H1 (cell line): ENCODE results near the gene XRCC6. TPM values are rescaled to one million over a fixed set of nuclear protein-coding genes. Genes with fewer than 3 reads are reported as not detected.
A peak's percentile ranks its signal among the peaks of the same experiment; 100 is the strongest.

Experiments used
- CTCF ChIA-PET: fragments of 300-600 bp; sonication (Branson Sonifier 250); formaldehyde crosslinking; loops from one replicate; lab custom pipeline; 2021; ENCODE audit not compliant: partially characterized antibody; lab: Charles Lee
- POLR2A ChIA-PET: fragments of 300-600 bp; sonication (Branson Sonifier 250); formaldehyde crosslinking; loops from one replicate; lab custom pipeline; 2021; ENCODE audit warnings: inconsistent platforms; ENCODE audit not compliant: partially characterized antibody; lab: Charles Lee
- DNase-seq, 2 experiments: peaks; one replicate each; pipeline versions ENCODE4 v3.0.0 to v3.0.0-alpha.2; 2010 to 2022; ENCODE audit warnings: low spot score in 2 of 2, low read depth in 1 of 2, mixed read lengths in 1 of 2
- FAIRE-seq: peaks from 2 replicates; lab custom pipeline; 2011; peaks lifted over from hg19 to GRCh38; lab: Jason Lieb, UNC
- H2AFZ ChIP-seq: 2 replicates; pipeline ENCODE4 v1.8.1; 2012; ENCODE audit warnings: low read length, inconsistent platforms
- H2AK5ac ChIP-seq: 2 replicates; pipeline ENCODE4 v1.6.1; 2013; ENCODE audit warnings: low read depth, low read length
- H2BK120ac ChIP-seq: replicated peaks from 2 replicates; pipeline ENCODE3; 2013; ENCODE audit warnings: low read depth, low read length, inconsistent platforms
- H2BK12ac ChIP-seq: 2 replicates; pipeline ENCODE4 v1.6.1; 2013; ENCODE audit warnings: low read depth, low read length
- H2BK15ac ChIP-seq: 2 replicates; pipeline ENCODE4 v1.6.1; 2013; ENCODE audit warnings: low read length
- H2BK20ac ChIP-seq: 2 replicates; pipeline ENCODE4 v1.6.1; 2013; ENCODE audit warnings: low read length
- H2BK5ac ChIP-seq: 2 replicates; pipeline ENCODE4 v1.6.1; 2013; ENCODE audit warnings: low read depth, low read length
- H3K14ac ChIP-seq: 2 replicates; pipeline ENCODE4 v1.6.1; 2013; ENCODE audit warnings: inconsistent platforms; ENCODE audit not compliant: insufficient read length
- H3K18ac ChIP-seq: 2 replicates; pipeline ENCODE4 v1.6.1; 2013; ENCODE audit warnings: low read length; ENCODE audit errors: extremely low read depth
- H3K23ac ChIP-seq: 2 replicates; pipeline ENCODE4 v1.6.1; 2013; ENCODE audit warnings: inconsistent platforms; ENCODE audit not compliant: insufficient read length
- H3K23me2 ChIP-seq: 2 replicates; pipeline ENCODE4 v1.6.1; 2013; ENCODE audit warnings: low read depth, low read length
- H3K27ac ChIP-seq: 2 replicates; pipeline ENCODE4 v1.6.1; 2011; ENCODE audit warnings: low read depth, low read length, inconsistent platforms
- H3K27me3 ChIP-seq, 4 experiments: replicated peaks in 1 of 4; 1 replicate in 1 of 4; 2 replicates in 3 of 4; pipeline versions ENCODE4 v1.6.1 to v1.8.1; 2011 to 2013; ENCODE audit warnings: low read length in 3 of 4, mild to moderate bottlenecking in 3 of 4, inconsistent platforms in 2 of 4, mixed read lengths in 2 of 4, moderate library complexity in 1 of 4; ENCODE audit not compliant: control insufficient read depth in 3 of 4, insufficient read depth in 3 of 4; ENCODE audit errors: extremely low read depth in 1 of 4
- H3K36me3 ChIP-seq, 4 experiments: 2 replicates each; pipeline versions ENCODE4 v1.6.1 to v1.8.1; 2011 to 2013; ENCODE audit warnings: mild to moderate bottlenecking in 4 of 4, low read length in 3 of 4, moderate library complexity in 2 of 4, control low read depth in 1 of 4, inconsistent platforms in 1 of 4; ENCODE audit not compliant: insufficient read depth in 4 of 4, control insufficient read depth in 2 of 4
- H3K4ac ChIP-seq: replicated peaks from 2 replicates; pipeline ENCODE3; 2013; ENCODE audit warnings: low read length, low read depth, mixed read lengths, inconsistent platforms; ENCODE audit not compliant: insufficient read length
- H3K4me1 ChIP-seq, 4 experiments: replicated peaks in 1 of 4; 1 replicate in 1 of 4; 2 replicates in 3 of 4; pipeline versions ENCODE4 v1.6.1 to v1.8.1; 2011 to 2013; ENCODE audit warnings: low read length in 3 of 4, inconsistent platforms in 2 of 4, mixed read lengths in 1 of 4; ENCODE audit not compliant: insufficient read depth in 4 of 4, control insufficient read depth in 3 of 4
- H3K4me2 ChIP-seq, 2 experiments: 2 replicates each; pipeline versions ENCODE4 v1.6.1 to v1.8.1; 2011 to 2013; ENCODE audit warnings: low read depth in 2 of 2, low read length in 2 of 2, control low read depth in 1 of 2, inconsistent platforms in 1 of 2, mild to moderate bottlenecking in 1 of 2; ENCODE audit not compliant: insufficient read depth in 1 of 2
- H3K4me3 ChIP-seq, 4 experiments: fragments of 200-600, 300-600 bp in 1 of 4; sonication (generic), shearing (Covaris generic), sonication (Bioruptor Twin) in 1 of 4; 2 replicates each; pipeline versions ENCODE4 v1.5.1 to v1.8.1; 2011 to 2016; ENCODE audit warnings: low read length in 4 of 4, low read depth in 3 of 4, control low read depth in 2 of 4, inconsistent platforms in 2 of 4, mild to moderate bottlenecking in 2 of 4, mixed read lengths in 1 of 4, moderate library complexity in 1 of 4; ENCODE audit not compliant: insufficient read depth in 2 of 4; ENCODE audit errors: extremely low read depth in 1 of 4
- H3K56ac ChIP-seq: replicated peaks from 2 replicates; pipeline ENCODE3; 2013; ENCODE audit warnings: low read depth, mild to moderate bottlenecking, mixed read lengths, low read length, inconsistent platforms; ENCODE audit not compliant: insufficient read length
- H3K79me1 ChIP-seq: 2 replicates; pipeline ENCODE4 v1.6.1; 2013; ENCODE audit warnings: low read depth, low read length, control low read depth
- H3K79me2 ChIP-seq, 2 experiments: 2 replicates each; pipeline versions ENCODE4 v1.6.1 to v1.8.1; 2012 to 2013; ENCODE audit warnings: low read length in 2 of 2, mild to moderate bottlenecking in 2 of 2, inconsistent platforms in 1 of 2; ENCODE audit not compliant: insufficient read depth in 2 of 2, control insufficient read depth in 1 of 2
- H3K9ac ChIP-seq, 4 experiments: replicated peaks in 1 of 4; 1 replicate in 1 of 4; 2 replicates in 3 of 4; pipeline versions ENCODE4 v1.6.1 to v1.8.1; 2011 to 2013; ENCODE audit warnings: low read depth in 3 of 4, low read length in 3 of 4, control low read depth in 2 of 4, mild to moderate bottlenecking in 2 of 4, moderate library complexity in 2 of 4, inconsistent platforms in 1 of 4; ENCODE audit errors: extremely low read depth in 1 of 4
- H3K9me3 ChIP-seq, 2 experiments: 2 replicates each; pipeline versions ENCODE4 v1.6.1 to v1.8.1; 2012 to 2013; ENCODE audit warnings: mild to moderate bottlenecking in 2 of 2, moderate library complexity in 2 of 2, control low read depth in 1 of 2, inconsistent platforms in 1 of 2, low read depth in 1 of 2, low read length in 1 of 2, mixed read lengths in 1 of 2; ENCODE audit not compliant: insufficient read depth in 2 of 2
- H4K20me1 ChIP-seq, 2 experiments: replicated peaks in 1 of 2; 2 replicates each; pipeline versions ENCODE3 to v1.8.1; 2011 to 2013; ENCODE audit warnings: inconsistent platforms in 2 of 2, low read length in 2 of 2, mild to moderate bottlenecking in 1 of 2; ENCODE audit not compliant: insufficient read depth in 2 of 2, control insufficient read depth in 1 of 2
- H4K5ac ChIP-seq: 2 replicates; pipeline ENCODE4 v1.6.1; 2013; ENCODE audit warnings: low read length, low read depth, mixed read lengths, inconsistent platforms; ENCODE audit not compliant: insufficient read length
- H4K8ac ChIP-seq: 2 replicates; pipeline ENCODE4 v1.8.0; 2013; ENCODE audit warnings: mild to moderate bottlenecking, moderate library complexity, low read length, inconsistent platforms; ENCODE audit not compliant: insufficient read depth; ENCODE audit errors: extremely low read depth
- H4K91ac ChIP-seq: replicated peaks from 2 replicates; pipeline ENCODE3; 2013; ENCODE audit warnings: low read length, mixed read lengths, inconsistent platforms; ENCODE audit not compliant: insufficient read length
- BRCA1 ChIP-seq: IDR thresholded peaks from 2 replicates; pipeline ENCODE4 v1.6.1; 2012; ENCODE audit warnings: low read depth, low read length, improper control_type of control experiment
- CREB1 ChIP-seq: IDR thresholded peaks from 2 replicates; pipeline ENCODE4 v1.6.1; 2012; ENCODE audit warnings: inconsistent platforms
- NRF1 ChIP-seq: IDR thresholded peaks from 2 replicates; pipeline ENCODE4 v1.6.1; 2011; ENCODE audit warnings: mild to moderate bottlenecking, low read depth, low read length, improper control_type of control experiment
- PHF8 ChIP-seq: fragments of 200-600 bp; sonication (generic); conservative IDR thresholded peaks from 2 replicates; pipeline ENCODE4 v1.7.1; 2012; ENCODE audit warnings: low read depth, mild to moderate bottlenecking, inconsistent platforms, low read length, moderate library complexity
- RAD21 ChIP-seq, 2 experiments: IDR thresholded peaks in 1 of 2; conservative IDR thresholded peaks in 1 of 2; 2 replicates each; pipeline ENCODE4 v1.6.1; 2011; ENCODE audit warnings: low read depth in 2 of 2, low read length in 2 of 2, improper control_type of control experiment in 1 of 2, inconsistent platforms in 1 of 2, mild to moderate bottlenecking in 1 of 2, moderate library complexity in 1 of 2
- RNF2 ChIP-seq: fragments of 200-900, 300-1000 bp; sonication (generic); IDR thresholded peaks from 2 replicates; pipeline ENCODE4 v1.7.1; 2016; ENCODE audit warnings: borderline replicate concordance, low read depth, mild to moderate bottlenecking, antibody characterized with exemption, low read length; ENCODE audit not compliant: poor library complexity, severe bottlenecking; ENCODE audit errors: missing control alignments
- SIRT6 ChIP-seq: IDR thresholded peaks from one replicate; pipeline ENCODE4 v1.7.1; 2012; ENCODE audit warnings: low read length, inconsistent platforms
- TAF7 ChIP-seq: optimal IDR thresholded peaks from 2 replicates; pipeline ENCODE3; 2011; ENCODE audit warnings: low read depth, mild to moderate bottlenecking, inconsistent platforms, low read length, moderate library complexity, borderline replicate concordance
- YY1 ChIP-seq: IDR thresholded peaks from 2 replicates; pipeline ENCODE4 v1.6.1; 2011; ENCODE audit warnings: low read depth, mild to moderate bottlenecking, low read length
- WGBS, 2 experiments: shearing (Covaris generic) in 1 of 2; methylation state at CpG; one replicate each; pipeline versions ENCODE4 v1.1.6 to v1.1.7; 2013 to 2015; ENCODE audit warnings: low lambda C conversion rate in 2 of 2, mixed read lengths in 2 of 2, inconsistent platforms in 1 of 2, low coverage in 1 of 2, missing lambda C conversion rate in 1 of 2; ENCODE audit not compliant: insufficient replicate concordance in 2 of 2, insufficient coverage in 1 of 2, insufficient read length in 1 of 2; ENCODE audit errors: extremely low coverage in 1 of 2, missing lambda C conversion rate in 1 of 2; 5-methylcytosine and 5-hydroxymethylcytosine counted together
- polyA plus RNA-seq, 7 experiments: library from polyadenylated mRNA; depleted of rRNA in 3 of 7; stranded (reverse) in 5 of 7; unstranded in 2 of 7; fragments of >200 nt in 5 of 7; fragments of 200-250 nt in 2 of 7; gene quantifications; 1 replicate in 5 of 7; 2 replicates in 1 of 7; 4 replicates in 1 of 7; pipeline versions ENCODE4 v1.2.1 to v1.2.3, GENCODE V29; 2011 to 2013; ENCODE audit warnings: missing spikeins in 2 of 7, mixed read lengths in 2 of 7
- total RNA-seq: library from RNA; stranded (reverse); fragmentation: NEBNext Ultra II Directional; extraction: Animal tissue kit (Norgen Biotek cat#: 25700); gene quantifications from 2 replicates; pipeline ENCODE4 v1.2.1, GENCODE V29; 2021
- TF ChIP-seq, protein P1 (sequence below): IDR thresholded peaks from 2 replicates; pipeline ENCODE4 v1.6.1; 2012; ENCODE audit warnings: inconsistent platforms

XRCC6 gene
- total and polyA plus RNA-seq, 2 of the 8 experiments (the other 6 are each of a cell fraction or from before 2014, with no cell fraction given): 150 to 490 TPM

DNA sequence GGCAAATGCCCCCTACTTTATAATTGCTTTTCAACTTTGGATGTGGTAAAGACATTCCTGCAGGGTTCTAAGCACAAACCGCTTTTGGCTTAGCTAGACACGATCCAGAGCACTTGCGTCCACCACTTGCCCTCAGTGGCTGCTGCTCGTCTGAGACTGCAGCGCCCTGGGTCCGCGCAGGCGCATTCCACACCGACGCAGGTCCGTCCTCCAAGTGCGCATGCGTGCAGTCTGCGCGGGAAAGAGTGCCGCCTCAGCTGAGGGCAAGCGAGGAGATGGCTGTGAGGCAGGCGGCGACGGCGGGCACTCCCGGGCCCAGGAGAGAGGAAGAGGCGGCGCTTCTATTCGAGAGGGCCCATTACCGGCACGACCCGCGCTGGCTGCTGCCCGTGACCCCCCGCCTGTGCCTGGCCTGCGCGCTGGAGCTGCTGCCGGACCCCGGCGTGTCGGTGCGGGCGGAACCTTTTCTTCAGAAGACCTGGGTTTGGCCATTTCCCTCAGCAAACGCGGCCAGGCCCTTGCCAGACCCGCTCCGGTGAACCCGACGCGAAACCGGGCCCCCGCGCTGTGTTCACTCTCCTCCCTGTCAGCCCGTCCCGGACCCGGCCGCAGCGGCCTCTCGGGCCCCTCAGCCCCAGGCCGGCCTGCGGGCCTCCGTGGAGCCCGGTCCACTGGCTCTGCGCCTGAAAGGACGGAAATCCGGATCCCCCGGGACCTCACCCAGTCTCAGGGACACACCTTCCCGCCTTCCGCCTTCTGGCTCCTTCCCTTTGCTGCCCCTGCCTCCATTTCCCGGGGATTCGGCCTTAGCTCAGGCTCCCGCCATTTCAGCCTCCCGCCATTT, 78.4 kb downstream of the XRCC6 start, which contains the start of gene MEI1:
TSS of gene MEI1 (plus strand) at position 240 of the 844 bp plus-strand sequence. CDS start at position 276, 36 bp downstream.
- no peaks in the 10 kb centered on the region for H3K79me1 ChIP-seq
- H3K18ac ChIP-seq: no peak within 1 kb of the TSS
- no peaks in the 10 kb centered on the region for H3K79me2 ChIP-seq
- H4K91ac ChIP-seq: no peak within 1 kb of the TSS
- no peak within 1 kb of the TSS for H3K23ac ChIP-seq
- no peak within 1 kb of the TSS for H3K56ac ChIP-seq
- H2BK5ac ChIP-seq: no peak within 1 kb of the TSS
- peaks cover 0 to 7% of the 10 kb centered on the region in 2 experiments; a peak in 1 of 4 replicates for H3K9me3 ChIP-seq
- H3K23me2 ChIP-seq: 0 out of 2 replicates have a peak, but pooled peaks cover 2% of the 10 kb centered on the region
- H2BK12ac ChIP-seq: no peak within 1 kb of the TSS
- no peak within 1 kb of the TSS for H3K9ac ChIP-seq
- no peak within 1 kb of the TSS for H2AK5ac ChIP-seq
- FAIRE-seq (no peak), DNase-seq (peak; percentile 38 to 75)
- no peaks in the 10 kb centered on the region for H3K36me3 ChIP-seq
- H4K20me1 ChIP-seq: peaks cover 0 to 2% of the 10 kb centered on the region in 2 experiments
- no peak within 1 kb of the TSS for H3K14ac ChIP-seq
- no peak within 1 kb of the TSS for H2BK120ac ChIP-seq
- ChIA-PET POLR2A (interaction anchor here (1.2 to 1.4 kb wide), 2 partner anchors 18 to 41 kb away, joined by 3 read pairs; no protein-coding TSS in a partner anchor), CTCF (interaction anchor here (0.7 to 3.9 kb wide), 12 partner anchors 12 to 245 kb away, joined by 3 to 36 read pairs (median 16); partner anchors contain the start of genes SNU13, SREBF2 and TNFRSF13C)
- no peak within 1 kb of the TSS for H3K4me3 ChIP-seq
- H3K27me3 ChIP-seq: peaks cover 0 to 10% (median 6%) of the 10 kb centered on the region in 4 experiments; a peak in 6 of 7 replicates
- peak within 1 kb of the TSS; percentile 75 for H4K8ac ChIP-seq
- peaks cover 0 to 6% (median 4%) of the 10 kb centered on the region in 4 experiments; a peak in 5 of 7 replicates for H3K4me1 ChIP-seq
- no peak within 1 kb of the TSS for H4K5ac ChIP-seq
- no peak within 1 kb of the TSS for H3K4me2 ChIP-seq
- WGBS, 2 experiments: 83% methylated on average over 35 of the region's 69 CpGs; no CpG with 5 or more reads in 1 of the 2 experiments
- no peak within 1 kb of the TSS for H2BK15ac ChIP-seq
- H3K27ac ChIP-seq: no peak within 1 kb of the TSS
- H2AFZ ChIP-seq: no peak within 1 kb of the TSS
- H2BK20ac ChIP-seq: no peak within 1 kb of the TSS
- no peak within 1 kb of the TSS for H3K4ac ChIP-seq
- TF ChIP-seq RAD21 (IDR thresholded peaks at IDR 0.05 in 1 of 2, conservative IDR thresholded peaks at IDR 0.05 in 1 of 2; ENCODE audit: low read depth in 2 of 2, low read length in 2 of 2) (no peak), NRF1 (peak; percentile 23; the same call in 1 of the 2 replicates), RNF2 (no peak), TAF7 (no peak), YY1 (no peak), CREB1 (no peak), PHF8 (no peak), SIRT6 (no peak), BRCA1 (no peak)
- TF ChIP-seq, protein P1, sequence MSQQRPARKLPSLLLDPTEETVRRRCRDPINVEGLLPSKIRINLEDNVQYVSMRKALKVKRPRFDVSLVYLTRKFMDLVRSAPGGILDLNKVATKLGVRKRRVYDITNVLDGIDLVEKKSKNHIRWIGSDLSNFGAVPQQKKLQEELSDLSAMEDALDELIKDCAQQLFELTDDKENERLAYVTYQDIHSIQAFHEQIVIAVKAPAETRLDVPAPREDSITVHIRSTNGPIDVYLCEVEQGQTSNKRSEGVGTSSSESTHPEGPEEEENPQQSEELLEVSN: peak; percentile 100
